ENCODE measurements around the gene SSMEM1.

The SSMEM1 gene

DNA sequence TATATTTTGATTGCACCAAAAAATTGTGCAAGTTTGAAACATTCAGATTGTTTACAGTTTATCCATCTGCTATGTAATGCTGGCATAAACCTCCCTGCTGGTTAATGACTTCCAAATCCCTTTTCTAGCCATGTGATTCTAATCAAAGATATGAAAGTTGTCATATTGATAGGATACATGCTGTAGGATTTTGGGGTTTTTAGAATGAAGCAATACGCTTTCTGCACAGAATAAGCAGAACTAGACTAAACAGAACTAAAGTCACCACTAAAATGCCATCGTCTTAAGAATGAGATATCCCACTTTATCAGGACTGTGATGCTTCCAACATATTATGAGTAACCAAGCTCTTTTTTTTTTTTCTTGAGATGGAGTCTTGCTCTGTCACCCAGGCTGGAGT lies 856 bp downstream of the SSMEM1 start:
- H3K4me1 ChIP-seq (ENCODE audit: control insufficient read depth, insufficient read depth, low read length) = no peaks in the 10 kb centered on the region
- H3K27me3 ChIP-seq (ENCODE audit: control insufficient read depth, insufficient read depth, low read length) = no peaks in the 10 kb centered on the region
- DNase-seq (ENCODE audit: low read depth, low spot score) = no peak
- no peaks in the 10 kb centered on the region for H3K9me3 ChIP-seq (ENCODE audit: control insufficient read depth, insufficient read depth, low read length)
- WGBS (ENCODE audit: insufficient coverage, insufficient read length) = no CpG with 5 or more reads among the region's 2 CpGs
- H3K27ac ChIP-seq (ENCODE audit: low read length) = no peak overlapping the region
- no peak overlapping the region for H3K4me3 ChIP-seq (ENCODE audit: low read length)
- H3K36me3 ChIP-seq (ENCODE audit: control insufficient read depth, insufficient read depth, low read length) = no peaks in the 10 kb centered on the region

DNA sequence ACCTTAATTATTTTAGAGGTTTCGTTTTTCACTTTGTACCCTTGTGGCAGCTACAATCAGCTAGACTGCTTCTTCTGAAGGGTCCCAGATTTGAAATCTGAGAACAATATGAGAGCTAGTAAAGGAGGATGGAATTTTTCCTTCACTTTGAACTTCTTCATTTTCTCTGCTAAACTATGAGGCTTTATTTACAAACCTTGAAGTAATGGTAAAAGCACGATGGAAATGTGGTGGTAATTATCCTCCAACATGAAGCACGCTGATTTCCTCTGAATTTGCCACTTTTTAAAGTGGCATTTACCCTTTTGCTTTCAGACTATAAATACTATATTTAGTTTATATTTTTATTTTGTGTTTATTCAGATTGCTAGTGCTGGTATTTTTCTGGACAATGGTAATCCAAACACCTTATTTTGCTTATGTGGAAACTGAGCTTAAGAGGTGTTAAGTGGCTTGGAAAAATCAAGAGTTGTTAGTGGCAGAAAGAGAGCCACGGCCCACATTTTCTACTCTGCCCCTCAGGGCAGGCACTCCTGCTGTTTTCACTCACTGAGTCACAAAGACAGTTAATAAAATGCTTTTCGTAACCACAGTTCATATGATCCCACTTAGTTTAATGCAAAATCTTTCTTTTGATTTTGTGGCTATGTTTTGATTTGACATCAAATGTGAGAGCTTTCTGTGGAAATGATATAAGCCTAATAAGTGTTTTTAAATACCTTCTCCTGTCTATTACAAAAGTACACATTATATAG lies 2.7 kb downstream of the SSMEM1 start:
- H3K36me3 ChIP-seq (ENCODE audit: control insufficient read depth, insufficient read depth, low read length) = no peaks in the 10 kb centered on the region
- no peak overlapping the region for H3K4me3 ChIP-seq (ENCODE audit: low read length)
- WGBS (ENCODE audit: insufficient coverage, insufficient read length) = no CpG with 5 or more reads among the region's 5 CpGs
- DNase-seq (ENCODE audit: low read depth, low spot score) = no peak
- no peaks in the 10 kb centered on the region for H3K4me1 ChIP-seq (ENCODE audit: control insufficient read depth, insufficient read depth, low read length)
- no peaks in the 10 kb centered on the region for H3K9me3 ChIP-seq (ENCODE audit: control insufficient read depth, insufficient read depth, low read length)
- H3K27ac ChIP-seq (ENCODE audit: low read length) = no peak overlapping the region
- H3K27me3 ChIP-seq (ENCODE audit: control insufficient read depth, insufficient read depth, low read length) = no peaks in the 10 kb centered on the region

- Histone ChIP-seq H3K4me1 (ENCODE audit: control insufficient read depth, insufficient read depth, low read length) (no peaks in the 10 kb centered on the region), H3K36me3 (ENCODE audit: control insufficient read depth, insufficient read depth, low read length) (no peaks in the 10 kb centered on the region), H3K9me3 (ENCODE audit: control insufficient read depth, insufficient read depth, low read length) (no peaks in the 10 kb centered on the region), H3K27ac (ENCODE audit: low read length) (no peak overlapping the region), H3K27me3 (ENCODE audit: control insufficient read depth, insufficient read depth, low read length) (no peaks in the 10 kb centered on the region), H3K4me3 (ENCODE audit: low read length) (no peak overlapping the region)
- DNase-seq (ENCODE audit: low read depth, low spot score) = no peak
- no CpG with 5 or more reads among the region's 1 CpG for WGBS (ENCODE audit: insufficient coverage, insufficient read length)
These were observed 6.2 kb downstream of the SSMEM1 start for GRCh38 chr7:130213828-130214227.

GRCh38 chr7:130216025-130216424 lies 8.4 kb downstream of the SSMEM1 start:
- DNase-seq (ENCODE audit: low read depth, low spot score) = no peak
- no CpG with 5 or more reads among the region's 9 CpGs for WGBS (ENCODE audit: insufficient coverage, insufficient read length)
- no peaks in the 10 kb centered on the region for H3K9me3 ChIP-seq (ENCODE audit: control insufficient read depth, insufficient read depth, low read length)
- no peaks in the 10 kb centered on the region for H3K27me3 ChIP-seq (ENCODE audit: control insufficient read depth, insufficient read depth, low read length)
- no peaks in the 10 kb centered on the region for H3K36me3 ChIP-seq (ENCODE audit: control insufficient read depth, insufficient read depth, low read length)
- H3K4me3 ChIP-seq (ENCODE audit: low read length) = no peak overlapping the region
- H3K4me1 ChIP-seq (ENCODE audit: control insufficient read depth, insufficient read depth, low read length) = no peaks in the 10 kb centered on the region
- no peak overlapping the region for H3K27ac ChIP-seq (ENCODE audit: low read length)

- Histone ChIP-seq H3K9me3 (ENCODE audit: control insufficient read depth, insufficient read depth, low read length) (no peaks in the 10 kb centered on the region), H3K4me1 (ENCODE audit: control insufficient read depth, insufficient read depth, low read length) (no peaks in the 10 kb centered on the region), H3K27me3 (ENCODE audit: control insufficient read depth, insufficient read depth, low read length) (no peaks in the 10 kb centered on the region), H3K27ac (ENCODE audit: low read length) (no peak overlapping the region), H3K36me3 (ENCODE audit: control insufficient read depth, insufficient read depth, low read length) (no peaks in the 10 kb centered on the region), H3K4me3 (ENCODE audit: low read length) (no peak overlapping the region)
- DNase-seq (ENCODE audit: low read depth, low spot score) = no peak
- WGBS (ENCODE audit: insufficient coverage, insufficient read length) = no CpG with 5 or more reads among the region's 1 CpG
These were observed 9.1 kb downstream of the SSMEM1 start for GRCh38 chr7:130216750-130217149.

DNA sequence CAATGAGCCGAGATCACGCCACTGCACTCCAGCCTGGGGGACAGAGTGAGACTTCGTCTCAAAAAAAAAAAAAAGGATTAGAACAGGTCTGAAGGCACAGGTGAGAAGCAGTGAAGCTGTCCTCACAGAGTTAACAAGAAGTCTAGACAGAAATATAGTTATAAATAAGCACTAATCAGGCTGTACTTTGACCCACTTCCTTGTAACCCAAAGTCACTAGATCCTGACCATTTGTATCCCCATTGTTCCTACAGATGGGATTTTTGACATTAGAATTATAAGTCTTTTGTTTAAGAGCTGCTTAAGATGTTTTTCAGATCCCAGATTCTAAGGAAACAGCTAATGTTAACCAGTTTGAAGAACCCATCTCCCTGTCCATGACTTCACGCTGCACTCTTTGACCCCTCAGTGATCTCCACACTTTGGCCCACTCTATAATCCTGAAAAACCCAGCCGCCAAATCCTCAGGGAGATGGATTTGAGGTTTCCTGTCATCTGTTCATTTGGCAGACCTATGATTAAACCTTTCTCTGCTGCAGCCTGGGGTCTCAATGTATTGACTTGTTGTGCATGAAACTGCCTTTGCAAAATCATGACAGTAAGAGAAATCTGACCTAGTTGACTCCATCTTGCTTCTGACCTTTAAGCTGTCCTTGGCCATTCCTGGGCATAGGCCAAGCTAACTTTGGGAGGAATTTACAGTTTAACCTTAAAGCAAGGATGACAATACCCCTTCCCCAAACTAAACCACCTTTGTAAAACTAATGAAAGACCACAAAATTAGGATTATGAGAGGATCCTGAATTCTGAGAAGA lies 11.4 kb downstream of the SSMEM1 start:
- no CpG with 5 or more reads among the region's 5 CpGs for WGBS (ENCODE audit: insufficient coverage, insufficient read length)
- no peaks in the 10 kb centered on the region for H3K4me1 ChIP-seq (ENCODE audit: control insufficient read depth, insufficient read depth, low read length)
- no peaks in the 10 kb centered on the region for H3K27me3 ChIP-seq (ENCODE audit: control insufficient read depth, insufficient read depth, low read length)
- no peaks in the 10 kb centered on the region for H3K36me3 ChIP-seq (ENCODE audit: control insufficient read depth, insufficient read depth, low read length)
- H3K27ac ChIP-seq (ENCODE audit: low read length) = no peak overlapping the region
- H3K9me3 ChIP-seq (ENCODE audit: control insufficient read depth, insufficient read depth, low read length) = no peaks in the 10 kb centered on the region
- DNase-seq (ENCODE audit: low read depth, low spot score) = no peak
- no peak overlapping the region for H3K4me3 ChIP-seq (ENCODE audit: low read length)

GRCh38 chr7:130219871-130220270 lies 12.2 kb downstream of the SSMEM1 start:
- no peak overlapping the region for H3K4me3 ChIP-seq (ENCODE audit: low read length)
- no peaks in the 10 kb centered on the region for H3K4me1 ChIP-seq (ENCODE audit: control insufficient read depth, insufficient read depth, low read length)
- H3K9me3 ChIP-seq (ENCODE audit: control insufficient read depth, insufficient read depth, low read length) = no peaks in the 10 kb centered on the region
- no peak overlapping the region for H3K27ac ChIP-seq (ENCODE audit: low read length)
- DNase-seq (ENCODE audit: low read depth, low spot score) = no peak
- no peaks in the 10 kb centered on the region for H3K36me3 ChIP-seq (ENCODE audit: control insufficient read depth, insufficient read depth, low read length)
- no CpG with 5 or more reads among the region's 9 CpGs for WGBS (ENCODE audit: insufficient coverage, insufficient read length)
- no peaks in the 10 kb centered on the region for H3K27me3 ChIP-seq (ENCODE audit: control insufficient read depth, insufficient read depth, low read length)

DNA sequence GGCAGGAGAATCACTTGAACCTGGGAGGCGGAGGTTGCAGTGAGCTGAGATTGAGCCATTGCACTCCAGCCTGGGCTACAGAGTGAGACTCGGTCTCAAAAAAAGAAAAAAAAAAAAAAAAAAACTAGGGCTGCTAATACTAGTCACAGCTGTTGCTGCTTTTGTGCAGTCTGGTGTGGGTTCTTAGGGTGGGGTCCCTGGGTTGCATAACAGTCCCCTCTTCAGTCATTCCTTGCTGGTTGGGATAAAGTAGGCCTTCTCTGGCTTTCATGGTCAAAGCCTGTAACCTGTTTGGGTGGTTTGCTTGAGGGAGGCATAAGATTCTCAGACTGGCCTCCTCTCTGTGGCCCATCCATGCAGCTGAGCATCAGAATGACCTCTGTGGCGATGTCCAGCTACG lies 14.1 kb downstream of the SSMEM1 start:
- no peak overlapping the region for H3K27ac ChIP-seq (ENCODE audit: low read length)
- H3K36me3 ChIP-seq (ENCODE audit: control insufficient read depth, insufficient read depth, low read length) = no peaks in the 10 kb centered on the region
- H3K4me3 ChIP-seq (ENCODE audit: low read length) = no peak overlapping the region
- no peaks in the 10 kb centered on the region for H3K4me1 ChIP-seq (ENCODE audit: control insufficient read depth, insufficient read depth, low read length)
- no peaks in the 10 kb centered on the region for H3K9me3 ChIP-seq (ENCODE audit: control insufficient read depth, insufficient read depth, low read length)
- no CpG with 5 or more reads among the region's 4 CpGs for WGBS (ENCODE audit: insufficient coverage, insufficient read length)
- no peak for DNase-seq (ENCODE audit: low read depth, low spot score)
- no peaks in the 10 kb centered on the region for H3K27me3 ChIP-seq (ENCODE audit: control insufficient read depth, insufficient read depth, low read length)

GRCh38 chr7:130223646-130224045 lies 16.0 kb downstream of the SSMEM1 start:
- H3K4me3 ChIP-seq (ENCODE audit: low read length) = no peak overlapping the region
- WGBS (ENCODE audit: insufficient coverage, insufficient read length) = no CpG with 5 or more reads among the region's 1 CpG
- H3K27ac ChIP-seq (ENCODE audit: low read length) = no peak overlapping the region
- H3K36me3 ChIP-seq (ENCODE audit: control insufficient read depth, insufficient read depth, low read length) = no peaks in the 10 kb centered on the region
- no peak for DNase-seq (ENCODE audit: low read depth, low spot score)
- no peaks in the 10 kb centered on the region for H3K4me1 ChIP-seq (ENCODE audit: control insufficient read depth, insufficient read depth, low read length)
- no peaks in the 10 kb centered on the region for H3K27me3 ChIP-seq (ENCODE audit: control insufficient read depth, insufficient read depth, low read length)
- H3K9me3 ChIP-seq (ENCODE audit: control insufficient read depth, insufficient read depth, low read length) = no peaks in the 10 kb centered on the region

GRCh38 chr7:130224210-130224609 lies 16.6 kb downstream of the SSMEM1 start:
- H3K27ac ChIP-seq (ENCODE audit: low read length) = no peak overlapping the region
- H3K27me3 ChIP-seq (ENCODE audit: control insufficient read depth, insufficient read depth, low read length) = no peaks in the 10 kb centered on the region
- no peaks in the 10 kb centered on the region for H3K4me1 ChIP-seq (ENCODE audit: control insufficient read depth, insufficient read depth, low read length)
- H3K36me3 ChIP-seq (ENCODE audit: control insufficient read depth, insufficient read depth, low read length) = no peaks in the 10 kb centered on the region
- H3K9me3 ChIP-seq (ENCODE audit: control insufficient read depth, insufficient read depth, low read length) = no peaks in the 10 kb centered on the region
- no peak for DNase-seq (ENCODE audit: low read depth, low spot score)
- no CpG with 5 or more reads among the region's 5 CpGs for WGBS (ENCODE audit: insufficient coverage, insufficient read length)
- H3K4me3 ChIP-seq (ENCODE audit: low read length) = no peak overlapping the region
